Effector memory CD4-positive, alpha-beta T cell (primary cell): ENCODE data around the gene PPP2R2B.

Experiments used
- DNase-seq, 3 donors: peaks; one replicate each; pipeline ENCODE4 v3.0.0-alpha.2; 2020
- H3K27ac ChIP-seq: 2 replicates; pipeline ENCODE4 v1.7.0; 2013; ENCODE audit warnings: mild to moderate bottlenecking, low read length, moderate library complexity; ENCODE audit not compliant: insufficient read depth, poor library complexity, severe bottlenecking
- H3K27me3 ChIP-seq: replicated peaks from 2 replicates; pipeline ENCODE4 v1.7.0; 2013; ENCODE audit warnings: mild to moderate bottlenecking, low read length; ENCODE audit not compliant: insufficient read depth, control insufficient read depth, poor library complexity, severe bottlenecking
- H3K36me3 ChIP-seq: 2 replicates; pipeline ENCODE4 v1.7.0; 2013; ENCODE audit warnings: mild to moderate bottlenecking, low read length, moderate library complexity; ENCODE audit not compliant: control insufficient read depth, insufficient read depth
- H3K4me1 ChIP-seq: 2 replicates; pipeline ENCODE4 v1.7.0; 2013; ENCODE audit warnings: low read length, mild to moderate bottlenecking; ENCODE audit not compliant: control insufficient read depth, insufficient read depth, poor library complexity, severe bottlenecking
- H3K4me3 ChIP-seq: 2 replicates; pipeline ENCODE4 v1.7.0; 2013; ENCODE audit warnings: low read length, low read depth, mild to moderate bottlenecking; ENCODE audit not compliant: insufficient read depth, poor library complexity, severe bottlenecking
- H3K9me3 ChIP-seq: 2 replicates; pipeline ENCODE4 v1.7.0; 2013; ENCODE audit warnings: mild to moderate bottlenecking, low read length, moderate library complexity; ENCODE audit not compliant: control insufficient read depth

PPP2R2B gene

DNA sequence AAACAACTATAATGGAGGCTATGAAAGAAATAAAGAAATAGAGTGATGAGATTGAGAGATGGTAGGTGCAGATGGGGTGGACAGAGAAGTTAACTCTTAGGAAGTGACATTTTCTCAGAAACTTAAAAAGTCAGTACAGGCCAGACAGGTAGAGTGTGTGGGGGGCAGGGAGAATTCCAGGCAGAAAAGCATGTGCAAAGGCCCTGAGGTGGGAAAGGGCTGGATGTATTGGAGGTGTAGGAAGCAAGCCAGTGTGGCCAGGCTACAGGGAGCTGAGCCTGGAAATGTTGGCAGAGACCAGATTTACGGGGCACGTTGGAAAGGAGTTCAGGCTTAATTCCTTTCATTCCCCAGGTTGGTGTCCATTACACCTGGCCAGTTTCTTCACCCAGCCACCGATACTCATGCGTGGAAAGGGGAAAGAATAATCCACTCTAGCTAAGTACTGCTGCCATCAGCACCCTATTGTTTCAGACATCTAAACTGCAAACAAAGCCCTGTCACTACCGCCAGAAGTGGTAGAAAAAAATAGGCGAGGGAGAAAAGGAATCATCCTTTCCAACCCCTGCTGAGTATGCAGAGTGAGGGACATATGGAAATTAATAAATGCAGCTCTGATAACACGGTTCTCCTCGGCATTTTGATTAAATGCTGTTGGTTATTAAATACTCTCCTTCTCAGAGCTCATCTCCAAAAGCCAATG is 245.8 kb downstream of the PPP2R2B start:
- Histone ChIP-seq H3K4me3 (no peak overlapping the region), H3K36me3 (no peaks in the 10 kb centered on the region), H3K4me1 (no peaks in the 10 kb centered on the region), H3K27ac (no peak overlapping the region), H3K9me3 (no peaks in the 10 kb centered on the region), H3K27me3 (no peaks in the 10 kb centered on the region)
- no peak for DNase-seq

DNA sequence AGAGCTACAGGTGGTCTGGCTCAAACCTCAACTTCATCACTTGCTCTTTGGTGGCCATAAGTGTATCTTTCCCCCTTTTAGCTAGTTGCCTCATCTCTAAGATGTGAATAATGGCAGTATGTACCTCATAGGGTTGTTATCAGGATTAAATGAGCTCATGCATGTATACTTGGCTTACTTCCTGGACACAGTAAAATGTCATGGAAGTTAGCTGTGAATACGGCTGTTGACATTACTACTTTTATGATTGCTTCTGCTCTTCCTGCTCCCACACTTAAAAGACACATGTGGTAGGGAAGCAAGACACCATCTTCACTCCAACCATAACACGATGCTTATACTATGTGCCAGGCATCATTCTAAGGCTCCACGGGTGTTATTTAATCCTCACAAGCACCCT is 248.1 kb downstream of the PPP2R2B start:
- no peaks in the 10 kb centered on the region for H3K27me3 ChIP-seq
- no peaks in the 10 kb centered on the region for H3K9me3 ChIP-seq
- H3K27ac ChIP-seq: no peak overlapping the region
- H3K36me3 ChIP-seq: no peaks in the 10 kb centered on the region
- no peaks in the 10 kb centered on the region for H3K4me1 ChIP-seq
- DNase-seq: no peak
- no peak overlapping the region for H3K4me3 ChIP-seq

DNA sequence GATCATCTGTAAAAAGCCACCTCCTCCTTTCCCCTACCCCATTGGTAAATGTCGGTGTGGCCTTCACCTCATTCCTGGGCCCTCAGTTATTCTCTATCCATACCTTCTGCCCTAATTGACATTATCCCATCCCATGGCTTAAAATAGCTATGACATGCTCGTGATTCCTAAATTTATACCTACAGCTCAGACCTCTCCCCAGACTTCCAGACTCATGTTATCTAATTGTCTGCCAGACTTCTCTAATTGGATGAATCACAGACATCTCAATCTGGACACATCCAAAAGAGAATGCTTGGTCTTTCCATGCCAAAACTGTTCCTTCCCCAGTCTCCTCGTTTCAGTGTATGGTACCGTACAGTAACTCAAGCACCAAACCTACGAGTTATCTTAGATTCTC is 249.6 kb downstream of the PPP2R2B start:
- H3K4me1 ChIP-seq: no peaks in the 10 kb centered on the region
- no peak overlapping the region for H3K27ac ChIP-seq

DNA sequence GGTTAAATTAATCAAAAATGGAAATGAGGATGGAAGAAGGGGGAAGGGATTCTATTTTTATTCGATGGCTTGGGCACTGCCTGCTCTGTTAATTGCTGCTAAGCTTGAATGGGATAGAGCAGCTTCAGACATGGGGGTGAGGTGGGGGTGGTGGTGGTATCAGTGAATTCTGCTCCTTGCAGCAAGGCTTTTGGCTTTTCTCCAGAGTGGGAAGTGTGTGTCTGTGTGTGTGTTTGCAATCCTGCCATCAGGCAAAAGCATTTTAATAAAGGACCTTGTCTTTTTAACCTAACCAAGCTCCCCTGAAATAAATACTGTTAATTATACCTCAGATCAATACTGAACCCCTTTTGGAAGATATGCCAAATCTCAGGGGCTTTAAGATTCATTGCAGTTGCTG is 251.6 kb downstream of the PPP2R2B start:
- no peaks in the 10 kb centered on the region for H3K9me3 ChIP-seq
- H3K4me1 ChIP-seq: no peaks in the 10 kb centered on the region
- H3K36me3 ChIP-seq: no peaks in the 10 kb centered on the region
- DNase-seq: no peak
- H3K4me3 ChIP-seq: no peak overlapping the region
- H3K27me3 ChIP-seq: no peaks in the 10 kb centered on the region
- H3K27ac ChIP-seq: no peak overlapping the region

More for the DNA sequence above, 249.6 kb downstream of the PPP2R2B start:
- Histone ChIP-seq H3K4me3 (no peak overlapping the region), H3K9me3 (no peaks in the 10 kb centered on the region), H3K27me3 (no peaks in the 10 kb centered on the region), H3K36me3 (no peaks in the 10 kb centered on the region)
- DNase-seq: no peak

DNA sequence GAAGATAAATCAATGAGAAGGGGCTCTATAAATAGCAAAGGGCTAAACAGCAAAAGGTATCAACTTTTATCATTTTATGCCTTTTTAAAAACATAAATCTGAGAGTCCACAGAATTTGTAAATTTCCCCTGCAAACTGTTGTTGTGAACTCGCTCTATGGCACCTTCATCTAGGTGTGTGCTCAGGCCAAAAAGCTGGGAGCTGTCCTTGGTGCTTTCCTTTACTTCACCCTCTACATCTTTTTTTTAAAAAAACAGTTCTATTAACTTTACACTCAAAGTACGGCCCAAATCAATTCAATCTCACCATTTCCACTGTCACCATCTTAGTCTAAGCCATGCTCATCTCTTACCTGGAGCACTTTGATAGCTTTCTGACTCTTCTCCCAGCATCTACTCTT is 254.4 kb downstream of the PPP2R2B start:
- Histone ChIP-seq H3K36me3 (no peaks in the 10 kb centered on the region), H3K4me1 (no peaks in the 10 kb centered on the region), H3K9me3 (no peaks in the 10 kb centered on the region), H3K27ac (no peak overlapping the region), H3K4me3 (no peak overlapping the region), H3K27me3 (no peaks in the 10 kb centered on the region)
- no peak for DNase-seq

DNA sequence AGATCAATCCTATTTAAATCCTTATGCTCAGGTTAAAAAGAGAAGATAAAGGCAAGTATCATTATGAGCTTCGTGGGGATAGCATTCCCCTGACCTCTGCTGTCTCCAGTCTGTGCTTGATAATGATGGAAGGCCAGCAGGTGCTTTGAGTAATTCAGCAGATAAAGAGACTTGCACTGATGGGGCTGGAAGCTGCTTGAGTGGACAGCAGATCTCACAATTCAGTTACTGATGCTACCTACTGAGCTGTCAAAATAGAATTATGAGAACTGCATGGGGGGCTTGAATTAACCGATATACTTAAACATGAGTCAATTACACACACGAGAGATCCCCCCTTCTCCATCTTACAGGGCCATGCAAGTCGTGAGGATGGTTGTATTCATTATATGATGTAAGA is 254.9 kb downstream of the PPP2R2B start:
- Histone ChIP-seq H3K4me1 (no peaks in the 10 kb centered on the region), H3K27me3 (no peaks in the 10 kb centered on the region), H3K36me3 (no peaks in the 10 kb centered on the region), H3K9me3 (no peaks in the 10 kb centered on the region), H3K4me3 (no peak overlapping the region), H3K27ac (no peak overlapping the region)
- DNase-seq: no peak

DNA sequence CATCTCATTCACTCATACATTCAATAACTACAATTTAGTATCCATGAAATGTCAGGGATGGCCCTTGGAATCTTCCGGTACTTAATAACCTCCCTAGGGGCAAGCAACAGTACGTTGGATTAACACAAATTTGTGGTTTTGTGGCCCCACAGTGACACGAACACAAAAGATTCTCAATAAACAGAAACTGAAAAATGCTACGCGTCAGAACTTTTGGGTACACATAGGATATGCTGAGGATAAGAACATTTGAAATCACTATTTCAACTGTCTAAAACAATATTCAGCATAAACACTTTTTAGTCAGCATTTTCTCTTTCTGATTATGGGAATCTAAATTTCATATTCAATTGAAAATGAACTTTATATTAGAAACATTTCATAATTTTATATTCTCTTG is 255.5 kb downstream of the PPP2R2B start:
- Histone ChIP-seq H3K4me1 (no peaks in the 10 kb centered on the region), H3K36me3 (no peaks in the 10 kb centered on the region), H3K27me3 (no peaks in the 10 kb centered on the region)

DNA sequence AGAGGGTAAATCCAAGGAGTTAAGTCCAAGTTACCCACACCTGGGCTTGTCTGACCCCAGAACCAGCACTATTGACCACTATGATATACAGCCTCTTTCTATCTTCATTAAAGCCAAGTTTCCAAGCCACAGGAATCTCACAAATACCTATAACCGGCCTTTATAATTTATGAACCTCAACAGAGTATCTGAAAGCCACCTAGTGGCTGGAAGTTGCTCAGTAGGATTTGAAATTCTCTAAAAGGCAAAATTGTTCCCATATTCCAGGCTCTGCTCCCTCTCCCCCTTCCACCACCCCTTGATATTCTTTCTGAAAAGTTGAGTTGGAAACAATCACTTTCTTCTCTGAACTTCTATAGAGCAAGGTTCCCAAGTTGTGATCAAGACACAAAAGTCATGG is 256.2 kb downstream of the PPP2R2B start:
- Histone ChIP-seq H3K9me3 (no peaks in the 10 kb centered on the region), H3K36me3 (no peaks in the 10 kb centered on the region), H3K4me3 (no peak overlapping the region), H3K27me3 (no peaks in the 10 kb centered on the region), H3K27ac (no peak overlapping the region), H3K4me1 (no peaks in the 10 kb centered on the region)
- DNase-seq: no peak

More for the DNA sequence above, 255.5 kb downstream of the PPP2R2B start:
- DNase-seq: no peak
- H3K27ac ChIP-seq: no peak overlapping the region
- no peak overlapping the region for H3K4me3 ChIP-seq
- H3K9me3 ChIP-seq: no peaks in the 10 kb centered on the region

DNA sequence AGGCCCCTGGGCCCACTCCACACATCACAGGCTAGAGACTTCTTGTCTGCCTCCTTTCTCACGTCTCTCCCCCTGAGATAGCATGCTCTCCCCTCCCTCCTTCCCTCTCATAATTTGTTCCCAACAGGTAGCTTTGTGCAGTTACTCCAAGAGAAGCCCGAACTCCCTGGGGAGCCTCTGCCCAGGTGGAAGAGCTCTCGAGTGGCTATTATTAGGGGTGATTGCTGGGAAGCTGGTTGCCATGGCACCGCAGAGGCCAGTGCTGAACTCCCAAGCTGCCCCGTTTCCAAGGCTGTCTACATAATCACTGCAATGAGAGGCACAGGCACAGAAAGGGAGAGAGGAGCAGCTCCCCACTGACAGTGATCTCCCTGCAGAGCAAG is 257.9 kb downstream of the PPP2R2B start:
- Histone ChIP-seq H3K4me1 (no peaks in the 10 kb centered on the region), H3K36me3 (no peaks in the 10 kb centered on the region), H3K9me3 (no peaks in the 10 kb centered on the region), H3K27ac (no peak overlapping the region), H3K4me3 (no peak overlapping the region), H3K27me3 (no peaks in the 10 kb centered on the region)
- DNase-seq: no peak

DNA sequence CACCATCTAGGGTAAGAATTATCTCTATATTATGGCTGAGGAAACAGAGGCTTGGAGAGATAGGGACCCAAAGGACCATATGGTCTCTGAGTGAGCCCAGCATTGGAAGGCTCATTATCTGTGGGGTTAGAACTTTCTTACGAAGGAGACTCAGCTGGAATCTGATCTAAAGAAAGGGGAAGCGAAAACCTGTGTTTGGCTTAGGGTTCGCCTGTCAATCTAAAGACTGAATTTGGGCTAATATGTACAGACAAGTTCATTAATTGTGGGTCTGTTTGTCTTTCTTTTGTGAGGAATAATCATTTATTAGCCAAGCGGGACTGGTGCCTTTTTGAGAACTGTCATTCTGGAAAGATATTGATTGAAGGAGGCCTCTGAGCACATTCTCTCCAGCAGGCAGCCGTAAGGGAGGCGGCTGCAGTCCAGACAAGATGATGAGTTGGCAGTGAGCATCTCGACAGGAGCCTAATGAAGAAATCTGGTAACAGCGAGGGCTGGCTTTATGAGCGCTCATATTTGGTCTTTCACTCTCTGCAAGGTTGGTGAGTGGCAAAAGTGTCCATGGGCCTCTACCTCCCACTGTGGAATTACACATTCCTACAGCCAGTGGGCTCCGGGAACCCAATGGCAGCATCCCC is 258.4 kb downstream of the PPP2R2B start:
- Histone ChIP-seq H3K36me3 (no peaks in the 10 kb centered on the region), H3K4me1 (no peaks in the 10 kb centered on the region), H3K27ac (no peak overlapping the region), H3K27me3 (no peaks in the 10 kb centered on the region), H3K4me3 (no peak overlapping the region), H3K9me3 (no peaks in the 10 kb centered on the region)
- DNase-seq: no peak
